ENCODE results near the gene CFP. TPM values are rescaled to one million over a fixed set of nuclear protein-coding genes. Genes with fewer than 3 reads are reported as not detected.
A peak's percentile ranks its signal among the peaks of the same experiment; 100 is the strongest.

Gene CFP
- total RNA-seq, 3 donors from 2014 or later, result 2.6 to 17.4 (median 3.3) TPM

- Histone ChIP-seq H3K27ac (peak overlapping the region in 1 of 2 donors; percentile 20), H3K4me1 (no peaks in the 10 kb centered on the region), H3K9me3 (no peaks in the 10 kb centered on the region), H3K27me3 (peaks cover 0 to 3% of the 10 kb centered on the region in 2 donors), H3K4me3 (no peak overlapping the region), H3K36me3 (no peaks in the 10 kb centered on the region)
- intact Hi-C loops (cut with DNase I; ENCODE audit: low total_unique reads), result no loop called here
- DNase-seq (ENCODE audit: low spot score in 2 of 2), result no peak
- TF ChIP-seq POLR2AphosphoS5 (IDR thresholded peaks at IDR 0.05) (no peak), POLR2A (IDR thresholded peaks at IDR 0.05) (no peak)
- TF ChIP-seq, protein P1, sequence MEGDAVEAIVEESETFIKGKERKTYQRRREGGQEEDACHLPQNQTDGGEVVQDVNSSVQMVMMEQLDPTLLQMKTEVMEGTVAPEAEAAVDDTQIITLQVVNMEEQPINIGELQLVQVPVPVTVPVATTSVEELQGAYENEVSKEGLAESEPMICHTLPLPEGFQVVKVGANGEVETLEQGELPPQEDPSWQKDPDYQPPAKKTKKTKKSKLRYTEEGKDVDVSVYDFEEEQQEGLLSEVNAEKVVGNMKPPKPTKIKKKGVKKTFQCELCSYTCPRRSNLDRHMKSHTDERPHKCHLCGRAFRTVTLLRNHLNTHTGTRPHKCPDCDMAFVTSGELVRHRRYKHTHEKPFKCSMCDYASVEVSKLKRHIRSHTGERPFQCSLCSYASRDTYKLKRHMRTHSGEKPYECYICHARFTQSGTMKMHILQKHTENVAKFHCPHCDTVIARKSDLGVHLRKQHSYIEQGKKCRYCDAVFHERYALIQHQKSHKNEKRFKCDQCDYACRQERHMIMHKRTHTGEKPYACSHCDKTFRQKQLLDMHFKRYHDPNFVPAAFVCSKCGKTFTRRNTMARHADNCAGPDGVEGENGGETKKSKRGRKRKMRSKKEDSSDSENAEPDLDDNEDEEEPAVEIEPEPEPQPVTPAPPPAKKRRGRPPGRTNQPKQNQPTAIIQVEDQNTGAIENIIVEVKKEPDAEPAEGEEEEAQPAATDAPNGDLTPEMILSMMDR (IDR thresholded peaks at IDR 0.05), result no peak
Observed at GRCh38 chrX:47662144-47662657, 32.5 kb upstream of the CFP start.

GRCh38 chrX:47661539-47661938 lies 31.8 kb upstream of the CFP start:
- no peak for DNase-seq (ENCODE audit: low spot score in 2 of 2)
- Histone ChIP-seq H3K36me3 (no peaks in the 10 kb centered on the region), H3K4me3 (no peak overlapping the region)

DNA sequence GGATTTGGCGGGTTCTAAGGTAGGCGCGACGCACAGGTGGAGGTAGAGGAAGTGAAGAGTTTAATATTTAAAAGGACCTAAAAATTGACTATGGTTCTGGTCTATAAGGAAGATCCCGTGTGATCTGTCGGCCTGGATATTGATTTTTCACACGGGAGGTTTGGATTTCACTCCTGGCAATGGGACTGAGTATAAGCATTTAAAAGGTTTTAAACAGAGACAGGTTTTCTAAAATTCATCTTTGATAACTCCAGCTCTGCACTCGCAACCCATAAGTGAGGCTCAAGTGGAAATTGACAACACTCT lies 29.6 kb upstream of the CFP start:
- peak overlapping the region; percentile 95 to 98 for H3K27ac ChIP-seq
- H3K27me3 ChIP-seq, result peaks cover 0 to 7% of the 10 kb centered on the region in 2 donors
- no peak for DNase-seq (ENCODE audit: low spot score in 2 of 2)
- intact Hi-C loops (cut with DNase I; ENCODE audit: low total_unique reads), result no loop called here
- H3K4me3 ChIP-seq, result peak overlapping the region; percentile 55 to 74 (median 61)
- no peaks in the 10 kb centered on the region for H3K36me3 ChIP-seq
- no peak for TF ChIP-seq POLR2A (IDR thresholded peaks at IDR 0.05)
- TF ChIP-seq, protein P1 (IDR thresholded peaks at IDR 0.05), result no peak
- TF ChIP-seq POLR2AphosphoS5 (IDR thresholded peaks at IDR 0.05), result no peak
- no peaks in the 10 kb centered on the region for H3K9me3 ChIP-seq
- no peaks in the 10 kb centered on the region for H3K4me1 ChIP-seq

More at GRCh38 chrX:47661539-47661938, 31.8 kb upstream of the CFP start:
- H3K27ac ChIP-seq, result no peak overlapping the region
- TF ChIP-seq POLR2AphosphoS5 (IDR thresholded peaks at IDR 0.05) (no peak), POLR2A (IDR thresholded peaks at IDR 0.05) (no peak)
- TF ChIP-seq, protein P1 (IDR thresholded peaks at IDR 0.05), result no peak
- intact Hi-C loops (cut with DNase I; ENCODE audit: low total_unique reads), result no loop called here
- peaks cover 0 to 4% of the 10 kb centered on the region in 2 donors for H3K27me3 ChIP-seq
- no peaks in the 10 kb centered on the region for H3K9me3 ChIP-seq
- no peaks in the 10 kb centered on the region for H3K4me1 ChIP-seq

- intact Hi-C loops (cut with DNase I; ENCODE audit: low total_unique reads), result no loop called here
- no peaks in the 10 kb centered on the region for H3K4me1 ChIP-seq
- peak within 1 kb of the TSS; percentile 55 to 74 (median 61) for H3K4me3 ChIP-seq
- no peaks in the 10 kb centered on the region for H3K9me3 ChIP-seq
- H3K27ac ChIP-seq, result peak within 1 kb of the TSS; percentile 95 to 98
- H3K36me3 ChIP-seq, result no peaks in the 10 kb centered on the region
- peak; percentile 88 to 90 for DNase-seq (ENCODE audit: low spot score in 2 of 2)
- H3K27me3 ChIP-seq, result peaks cover 0 to 7% of the 10 kb centered on the region in 2 donors
- TF ChIP-seq POLR2A (IDR thresholded peaks at IDR 0.05) (peak; percentile 43), POLR2AphosphoS5 (IDR thresholded peaks at IDR 0.05) (peak; percentile 86 to 93 (median 91))
- TF ChIP-seq, protein P1 (IDR thresholded peaks at IDR 0.05), result no peak
Observed at GRCh38 chrX:47658684-47659420, 29.1 kb upstream of the CFP start, which contains the start of gene UXT. TSS of gene UXT (minus strand) at chrX:47659180. CDS start at chrX:47658927, 253 bp downstream.

DNA sequence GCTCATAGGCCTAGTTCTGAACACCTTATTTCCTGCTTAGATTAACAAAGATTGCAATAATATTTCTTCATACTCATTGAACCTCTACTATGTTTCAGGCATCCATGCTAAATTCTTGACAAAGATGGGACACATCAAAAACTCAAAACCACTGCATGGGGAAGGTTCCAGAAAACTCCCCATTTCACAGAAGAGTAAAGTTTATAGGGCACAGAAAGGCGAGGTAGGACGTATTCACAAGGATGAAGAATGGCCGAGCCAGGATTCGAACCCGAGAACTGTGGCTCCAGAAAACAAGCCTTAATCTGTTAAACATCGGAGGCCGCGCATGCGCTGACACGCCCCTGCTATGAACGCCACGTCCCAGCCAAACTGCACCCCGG lies 28.6 kb upstream of the CFP start:
- Histone ChIP-seq H3K27me3 (peaks cover 0 to 7% of the 10 kb centered on the region in 2 donors), H3K4me1 (no peaks in the 10 kb centered on the region), H3K36me3 (no peaks in the 10 kb centered on the region), H3K9me3 (no peaks in the 10 kb centered on the region), H3K27ac (peak overlapping the region; percentile 95 to 98), H3K4me3 (peak overlapping the region; percentile 55 to 74 (median 61))
- DNase-seq (ENCODE audit: low spot score in 2 of 2), result no peak
- TF ChIP-seq POLR2A (IDR thresholded peaks at IDR 0.05) (no peak), POLR2AphosphoS5 (IDR thresholded peaks at IDR 0.05) (no peak)
- TF ChIP-seq, protein P1 (IDR thresholded peaks at IDR 0.05), result no peak
- intact Hi-C loops (cut with DNase I; ENCODE audit: low total_unique reads), result no loop called here

Data from breast epithelium (tissue), 4 donors.